AG09309 (cell line): ENCODE results near the gene RFT1.
A peak's percentile ranks its signal among the peaks of the same experiment; 100 is the strongest.

Experiments
- DNase-seq: peaks from one replicate; pipeline ENCODE4 v3.0.0-alpha.2; 2010; ENCODE audit warnings: low read depth
- H3K4me3 ChIP-seq: 2 replicates; pipeline ENCODE4 v1.5.1; 2011; ENCODE audit warnings: mild to moderate bottlenecking, low read depth, low read length, moderate library complexity; ENCODE audit not compliant: control insufficient read depth
- CTCF ChIP-seq: IDR thresholded peaks from 2 replicates; pipeline ENCODE4 v1.5.1; 2011; ENCODE audit warnings: mild to moderate bottlenecking, low read depth, low read length, inconsistent platforms; ENCODE audit not compliant: insufficient read depth, control insufficient read depth; ENCODE audit errors: missing control alignments

RFT1 gene

GRCh38 chr3:53167418-53168174 lies 37.4 kb upstream of the RFT1 start:
- no peak overlapping the region for H3K4me3 ChIP-seq
- DNase-seq, result no peak
- no peak for TF ChIP-seq CTCF

DNA sequence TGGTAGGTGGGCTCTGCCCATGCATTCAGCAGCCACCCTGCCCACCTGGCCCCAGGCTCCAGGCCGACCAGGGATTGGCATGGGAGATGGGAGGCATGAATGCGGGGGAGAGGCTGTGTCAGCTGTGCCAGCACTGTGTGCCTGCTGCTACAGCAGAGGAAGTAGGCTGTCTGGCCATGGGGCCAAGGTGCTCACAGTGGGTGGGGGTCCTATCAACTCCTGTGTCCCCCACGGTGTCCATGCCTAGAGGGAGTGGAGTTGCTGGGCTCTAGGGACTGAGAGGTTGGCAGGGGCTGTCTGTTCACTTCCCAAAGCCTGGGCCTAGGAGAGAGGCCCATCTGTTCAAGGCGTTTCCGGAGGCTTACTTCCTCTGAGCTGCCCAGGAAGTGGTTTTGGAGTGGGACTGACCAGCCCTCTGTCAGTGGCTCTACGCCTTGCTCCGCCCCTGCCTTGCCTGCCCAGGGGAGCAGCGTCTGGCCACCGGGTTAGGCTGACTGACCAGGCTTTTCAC lies 36.6 kb upstream of the RFT1 start:
- no peak overlapping the region for H3K4me3 ChIP-seq
- DNase-seq, result no peak
- no peak for TF ChIP-seq CTCF

- no peak overlapping the region for H3K4me3 ChIP-seq
- no peak for TF ChIP-seq CTCF
- no peak for DNase-seq
Measured at GRCh38 chr3:53166206-53166605, 36.0 kb upstream of the RFT1 start.

DNA sequence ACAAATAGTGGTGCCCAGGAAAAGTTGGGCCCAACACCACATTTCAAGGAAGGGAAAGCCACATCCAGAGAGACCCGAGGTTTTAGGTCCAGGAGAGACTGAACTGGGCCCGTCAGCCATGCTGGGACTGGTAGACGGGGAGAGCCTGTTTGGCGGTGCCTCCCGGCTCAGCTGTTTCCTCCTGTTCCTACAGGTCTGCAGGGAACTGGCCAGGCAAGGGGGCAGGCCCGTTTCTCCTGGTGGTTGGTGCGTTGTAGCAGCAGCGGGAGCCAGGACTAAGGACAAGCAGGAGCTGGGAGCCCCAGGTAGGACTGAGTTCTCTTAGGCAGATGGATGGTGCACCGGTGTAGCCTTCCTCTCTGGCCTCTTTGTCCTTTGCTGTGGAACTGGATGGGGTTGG lies 34.7 kb upstream of the RFT1 start:
- no peak for DNase-seq
- TF ChIP-seq CTCF, result no peak
- H3K4me3 ChIP-seq, result no peak overlapping the region

GRCh38 chr3:53163444-53164387 lies 33.5 kb upstream of the RFT1 start:
- H3K4me3 ChIP-seq, result no peak overlapping the region
- DNase-seq, result no peak
- no peak for TF ChIP-seq CTCF

GRCh38 chr3:53162672-53163443 lies 32.6 kb upstream of the RFT1 start:
- H3K4me3 ChIP-seq, result peak overlapping the region; percentile 95
- DNase-seq, result no peak
- no peak for TF ChIP-seq CTCF
